Measurements from ENCODE around the gene LCMT2.

Gene LCMT2

DNA sequence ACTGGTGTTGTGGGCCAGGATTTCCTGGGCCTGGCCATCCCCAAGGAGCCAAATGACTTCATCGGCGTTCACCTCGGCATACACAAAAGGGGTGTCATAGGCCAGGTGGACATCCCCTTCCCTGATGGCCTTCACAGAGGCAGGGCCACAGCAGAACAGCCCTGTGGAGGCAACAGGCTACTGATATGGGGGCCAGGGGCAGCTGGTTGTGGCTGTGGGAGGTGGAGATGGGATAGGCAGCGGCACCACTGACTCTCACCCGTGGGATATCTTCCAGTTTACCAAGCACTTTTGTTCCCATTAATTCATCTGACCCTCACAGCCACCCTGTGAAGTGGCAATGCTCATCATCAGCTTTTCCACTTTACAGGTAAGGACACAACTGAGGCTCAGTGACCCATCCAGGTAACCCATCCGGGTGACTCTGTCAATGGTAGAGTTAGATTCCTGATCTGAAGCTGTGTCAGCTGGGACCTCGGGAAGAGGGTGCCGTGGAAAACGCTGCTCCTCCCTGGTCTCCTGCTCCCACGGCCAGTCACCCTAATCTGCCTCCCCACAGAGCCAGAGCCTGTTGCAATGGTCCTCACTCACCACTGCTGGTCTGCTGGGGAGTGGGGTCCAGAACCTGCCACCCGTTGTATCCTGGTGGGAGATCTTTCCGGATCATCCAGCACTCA lies 48.3 kb downstream of the LCMT2 start:
- Histone ChIP-seq H3K14ac (ENCODE audit: low read length in 2 of 2) (peak overlapping the region in 1 of 2 experiments; percentile 36), H4K91ac (ENCODE audit: low read length) (no peak overlapping the region), H3K23ac (ENCODE audit: low read length in 2 of 2) (no peak overlapping the region), H2AK5ac (ENCODE audit: low read length, severe bottlenecking) (no peak overlapping the region), H3K27me3 (ENCODE audit: control insufficient read depth in 1 of 2, insufficient read depth in 1 of 2, low read length in 2 of 2) (peaks cover 56 to 63% of the 10 kb centered on the region in 2 experiments), H2BK120ac (ENCODE audit: low read depth, low read length) (no peak overlapping the region), H3K36me3 (ENCODE audit: control insufficient read depth in 1 of 2, insufficient read depth in 2 of 2, low read depth in 1 of 2, low read length in 2 of 2) (no peaks in the 10 kb centered on the region), H2BK5ac (ENCODE audit: low read depth, low read length, poor library complexity, severe bottlenecking) (no peak overlapping the region), H3K18ac (ENCODE audit: low read depth in 1 of 2, low read length in 2 of 2) (no peak overlapping the region), H3K27ac (ENCODE audit: low read length, poor library complexity, severe bottlenecking) (no peak overlapping the region), H3K9ac (ENCODE audit: low read length) (no peak overlapping the region), H3K4me1 (ENCODE audit: control insufficient read depth, insufficient read depth, low read depth, low read length) (no peaks in the 10 kb centered on the region), H3K4ac (ENCODE audit: low read depth in 1 of 2, low read length in 2 of 2) (no peak overlapping the region), H2AFZ (ENCODE audit: low read depth, low read length) (no peak overlapping the region), H3K4me3 (ENCODE audit: insufficient read depth in 1 of 2, low read depth in 1 of 2, low read length in 2 of 2) (no peak overlapping the region), H2BK12ac (ENCODE audit: low read length in 2 of 2) (no peak overlapping the region), H3K9me3 (ENCODE audit: control insufficient read depth, low read length) (no peaks in the 10 kb centered on the region), H3K4me2 (ENCODE audit: low read length, poor library complexity, severe bottlenecking) (no peak overlapping the region), H4K8ac (ENCODE audit: low read length) (no peak overlapping the region), H3K79me1 (replicated peaks; ENCODE audit: low read length, poor library complexity, severe bottlenecking) (no peaks in the 10 kb centered on the region), H2BK15ac (ENCODE audit: low read depth, poor library complexity, severe bottlenecking) (no peak overlapping the region)
- DNase-seq = no peak
- 98% methylated on average over 9 of the region's 12 CpGs for WGBS

DNA sequence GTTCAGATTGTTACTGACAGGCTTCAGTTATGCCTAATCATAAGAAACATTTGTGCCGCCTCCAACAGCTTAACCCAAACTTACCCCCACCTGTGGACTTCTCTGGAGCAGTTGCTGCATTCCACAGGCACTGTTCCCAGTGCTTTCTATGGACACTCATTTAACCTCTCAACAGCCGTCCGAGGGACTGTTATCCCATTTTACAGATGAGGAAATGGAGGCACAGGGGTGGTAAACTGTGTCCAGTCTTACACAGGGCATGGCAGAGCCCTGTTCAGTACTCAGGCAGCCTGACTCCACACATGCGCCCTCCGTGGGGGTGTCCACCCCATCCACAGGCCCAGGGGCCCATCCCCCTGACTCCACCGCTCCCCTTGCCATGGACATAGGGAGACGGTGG lies 49.4 kb downstream of the LCMT2 start:
- no peak for DNase-seq
- Histone ChIP-seq H3K4ac (ENCODE audit: low read depth in 1 of 2, low read length in 2 of 2) (no peak overlapping the region), H3K4me2 (ENCODE audit: low read length, poor library complexity, severe bottlenecking) (no peak overlapping the region), H2BK120ac (ENCODE audit: low read depth, low read length) (no peak overlapping the region), H3K27me3 (ENCODE audit: control insufficient read depth in 1 of 2, insufficient read depth in 1 of 2, low read length in 2 of 2) (peaks cover 56 to 63% of the 10 kb centered on the region in 2 experiments), H3K18ac (ENCODE audit: low read depth in 1 of 2, low read length in 2 of 2) (no peak overlapping the region), H3K27ac (ENCODE audit: low read length, poor library complexity, severe bottlenecking) (no peak overlapping the region), H3K4me1 (ENCODE audit: control insufficient read depth, insufficient read depth, low read depth, low read length) (no peaks in the 10 kb centered on the region), H4K91ac (ENCODE audit: low read length) (no peak overlapping the region), H3K9ac (ENCODE audit: low read length) (no peak overlapping the region), H4K8ac (ENCODE audit: low read length) (no peak overlapping the region), H2BK12ac (ENCODE audit: low read length in 2 of 2) (no peak overlapping the region), H2BK15ac (ENCODE audit: low read depth, poor library complexity, severe bottlenecking) (no peak overlapping the region), H2AFZ (ENCODE audit: low read depth, low read length) (no peak overlapping the region), H2BK5ac (ENCODE audit: low read depth, low read length, poor library complexity, severe bottlenecking) (no peak overlapping the region), H3K23ac (ENCODE audit: low read length in 2 of 2) (no peak overlapping the region), H3K14ac (ENCODE audit: low read length in 2 of 2) (no peak overlapping the region), H2AK5ac (ENCODE audit: low read length, severe bottlenecking) (no peak overlapping the region), H3K79me1 (replicated peaks; ENCODE audit: low read length, poor library complexity, severe bottlenecking) (no peaks in the 10 kb centered on the region), H3K36me3 (ENCODE audit: control insufficient read depth in 1 of 2, insufficient read depth in 2 of 2, low read depth in 1 of 2, low read length in 2 of 2) (no peaks in the 10 kb centered on the region), H3K4me3 (ENCODE audit: insufficient read depth in 1 of 2, low read depth in 1 of 2, low read length in 2 of 2) (no peak overlapping the region), H3K9me3 (ENCODE audit: control insufficient read depth, low read length) (no peaks in the 10 kb centered on the region)
- 94% methylated on average over 5 of the region's 7 CpGs for whole genome bisulfite sequencing

DNA sequence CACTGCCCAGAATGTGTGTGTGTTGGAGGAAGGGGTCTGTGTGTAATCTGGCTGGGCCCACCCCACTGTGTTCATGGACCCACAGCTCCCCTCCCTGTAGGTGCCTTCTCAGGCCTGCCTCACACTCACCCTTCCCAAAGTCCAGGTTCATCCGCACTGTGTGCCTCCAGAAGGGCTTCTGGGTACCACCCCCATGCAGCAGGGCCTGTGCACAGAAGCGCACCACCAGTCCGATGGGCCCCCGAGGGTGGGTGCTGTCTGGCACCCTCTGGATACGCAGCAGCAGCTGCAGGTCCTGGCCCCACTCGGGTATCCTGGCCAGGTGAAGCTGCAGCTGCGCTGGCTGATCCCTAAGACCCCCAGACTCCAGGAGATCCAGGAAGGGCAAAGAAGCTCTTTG lies 50.9 kb downstream of the LCMT2 start:
- no peak overlapping the region for H4K8ac ChIP-seq (ENCODE audit: low read length)
- no peak overlapping the region for H3K18ac ChIP-seq (ENCODE audit: low read depth in 1 of 2, low read length in 2 of 2)
- H2AK5ac ChIP-seq (ENCODE audit: low read length, severe bottlenecking) = no peak overlapping the region
- H2BK15ac ChIP-seq (ENCODE audit: low read depth, poor library complexity, severe bottlenecking) = no peak overlapping the region
- H2BK12ac ChIP-seq (ENCODE audit: low read length in 2 of 2) = no peak overlapping the region
- H2BK120ac ChIP-seq (ENCODE audit: low read depth, low read length) = no peak overlapping the region
- no peak for DNase-seq
- H3K27ac ChIP-seq (ENCODE audit: low read length, poor library complexity, severe bottlenecking) = no peak overlapping the region
- no peaks in the 10 kb centered on the region for H3K9me3 ChIP-seq (ENCODE audit: control insufficient read depth, low read length)
- no peak overlapping the region for H2AFZ ChIP-seq (ENCODE audit: low read depth, low read length)
- H3K23ac ChIP-seq (ENCODE audit: low read length in 2 of 2) = no peak overlapping the region
- H3K36me3 ChIP-seq (ENCODE audit: control insufficient read depth in 1 of 2, insufficient read depth in 2 of 2, low read depth in 1 of 2, low read length in 2 of 2) = no peaks in the 10 kb centered on the region
- H3K4ac ChIP-seq (ENCODE audit: low read depth in 1 of 2, low read length in 2 of 2) = no peak overlapping the region
- H3K14ac ChIP-seq (ENCODE audit: low read length in 2 of 2) = peak overlapping the region in 1 of 2 experiments; percentile 41
- H3K27me3 ChIP-seq (ENCODE audit: control insufficient read depth in 1 of 2, insufficient read depth in 1 of 2, low read length in 2 of 2) = peaks cover 59 to 60% of the 10 kb centered on the region in 2 experiments
- H3K4me2 ChIP-seq (ENCODE audit: low read length, poor library complexity, severe bottlenecking) = no peak overlapping the region
- no peak overlapping the region for H3K4me3 ChIP-seq (ENCODE audit: insufficient read depth in 1 of 2, low read depth in 1 of 2, low read length in 2 of 2)
- WGBS = 76% methylated on average over 7 of the region's 7 CpGs
- no peaks in the 10 kb centered on the region for H3K79me1 ChIP-seq (replicated peaks; ENCODE audit: low read length, poor library complexity, severe bottlenecking)
- H3K9ac ChIP-seq (ENCODE audit: low read length) = no peak overlapping the region
- no peak overlapping the region for H4K91ac ChIP-seq (ENCODE audit: low read length)
- H3K4me1 ChIP-seq (ENCODE audit: control insufficient read depth, insufficient read depth, low read depth, low read length) = no peaks in the 10 kb centered on the region
- H2BK5ac ChIP-seq (ENCODE audit: low read depth, low read length, poor library complexity, severe bottlenecking) = no peak overlapping the region

DNA sequence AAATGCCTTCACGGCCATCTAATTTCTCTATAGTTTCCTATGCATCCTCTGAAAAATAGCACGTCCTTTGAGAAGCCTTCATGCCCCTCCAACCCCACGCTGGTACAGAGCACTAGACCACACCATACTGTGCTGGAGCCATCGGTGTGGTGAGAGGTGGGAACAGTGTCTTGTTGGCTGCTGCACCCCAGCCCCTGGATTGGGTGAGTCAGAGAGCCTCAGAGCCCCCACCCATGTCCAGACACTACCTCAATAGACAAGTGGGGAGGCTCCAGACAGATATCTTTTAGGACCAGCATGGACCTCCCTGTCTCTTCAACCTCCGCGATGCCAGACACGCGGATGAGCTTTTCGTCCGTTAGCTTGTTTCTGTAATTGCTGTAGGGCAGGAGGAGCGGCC lies 51.5 kb downstream of the LCMT2 start:
- DNase-seq = no peak
- no peak overlapping the region for H3K9ac ChIP-seq (ENCODE audit: low read length)
- H2BK12ac ChIP-seq (ENCODE audit: low read length in 2 of 2) = no peak overlapping the region
- no peak overlapping the region for H2BK120ac ChIP-seq (ENCODE audit: low read depth, low read length)
- no peak overlapping the region for H2BK5ac ChIP-seq (ENCODE audit: low read depth, low read length, poor library complexity, severe bottlenecking)
- H3K4ac ChIP-seq (ENCODE audit: low read depth in 1 of 2, low read length in 2 of 2) = no peak overlapping the region
- H3K18ac ChIP-seq (ENCODE audit: low read depth in 1 of 2, low read length in 2 of 2) = no peak overlapping the region
- WGBS = 83% methylated on average over 11 of the region's 11 CpGs
- H3K36me3 ChIP-seq (ENCODE audit: control insufficient read depth in 1 of 2, insufficient read depth in 2 of 2, low read depth in 1 of 2, low read length in 2 of 2) = no peaks in the 10 kb centered on the region
- no peak overlapping the region for H3K23ac ChIP-seq (ENCODE audit: low read length in 2 of 2)
- peaks cover 3% of the 10 kb centered on the region for H3K4me1 ChIP-seq (ENCODE audit: control insufficient read depth, insufficient read depth, low read depth, low read length)
- H4K91ac ChIP-seq (ENCODE audit: low read length) = no peak overlapping the region
- no peak overlapping the region for H3K4me3 ChIP-seq (ENCODE audit: insufficient read depth in 1 of 2, low read depth in 1 of 2, low read length in 2 of 2)
- H3K27me3 ChIP-seq (ENCODE audit: control insufficient read depth in 1 of 2, insufficient read depth in 1 of 2, low read length in 2 of 2) = peaks cover 56 to 63% of the 10 kb centered on the region in 2 experiments
- no peak overlapping the region for H3K27ac ChIP-seq (ENCODE audit: low read length, poor library complexity, severe bottlenecking)
- no peak overlapping the region for H2AK5ac ChIP-seq (ENCODE audit: low read length, severe bottlenecking)
- H3K4me2 ChIP-seq (ENCODE audit: low read length, poor library complexity, severe bottlenecking) = no peak overlapping the region
- no peak overlapping the region for H2BK15ac ChIP-seq (ENCODE audit: low read depth, poor library complexity, severe bottlenecking)
- H2AFZ ChIP-seq (ENCODE audit: low read depth, low read length) = no peak overlapping the region
- no peaks in the 10 kb centered on the region for H3K9me3 ChIP-seq (ENCODE audit: control insufficient read depth, low read length)
- no peak overlapping the region for H4K8ac ChIP-seq (ENCODE audit: low read length)
- H3K79me1 ChIP-seq (replicated peaks; ENCODE audit: low read length, poor library complexity, severe bottlenecking) = no peaks in the 10 kb centered on the region
- H3K14ac ChIP-seq (ENCODE audit: low read length in 2 of 2) = no peak overlapping the region

All from mesenchymal stem cell (in vitro differentiated cells and primary cell).